Bronchial epithelial cell (primary cell): ENCODE measurements around the gene TSHB. TPM values are rescaled to one million over a fixed set of nuclear protein-coding genes. Genes with fewer than 3 reads are reported as not detected.

Source experiments
- DNase-seq: peaks from one replicate; pipeline ENCODE4 v3.0.0-alpha.2; 2010; ENCODE audit warnings: low read depth
- FAIRE-seq: peaks from 2 replicates; lab custom pipeline; 2011; peaks lifted over from hg19 to GRCh38; lab: Jason Lieb, UNC
- H3K27me3 ChIP-seq: 2 replicates; pipeline ENCODE4 v1.5.1; 2011; ENCODE audit warnings: low read length; ENCODE audit not compliant: control insufficient read depth, insufficient read depth
- H3K36me3 ChIP-seq: 2 replicates; pipeline ENCODE4 v1.5.1; 2011; ENCODE audit warnings: low read length; ENCODE audit not compliant: control insufficient read depth, insufficient read depth
- H3K4me3 ChIP-seq: 2 replicates; pipeline ENCODE4 v1.5.1; 2011; ENCODE audit warnings: mild to moderate bottlenecking, low read depth, low read length, control low read depth
- total RNA-seq: library from RNA; depleted of rRNA; stranded (reverse); fragments of >200 nt; gene quantifications from 2 replicates; pipeline ENCODE4 v1.2.1, GENCODE V29; 2014
- TF ChIP-seq, protein P1 (sequence below): IDR thresholded peaks from 2 replicates; pipeline ENCODE4 v1.5.1; 2011; ENCODE audit warnings: mild to moderate bottlenecking, moderate library complexity, low read length, control low read depth, inconsistent platforms; ENCODE audit not compliant: insufficient read depth, severe bottlenecking

Gene TSHB
- total RNA-seq, 1 donor from 2014 or later: not detected

GRCh38 chr1:115074839-115075534 lies 45.4 kb downstream of the TSHB start:
- TF ChIP-seq, protein P1, sequence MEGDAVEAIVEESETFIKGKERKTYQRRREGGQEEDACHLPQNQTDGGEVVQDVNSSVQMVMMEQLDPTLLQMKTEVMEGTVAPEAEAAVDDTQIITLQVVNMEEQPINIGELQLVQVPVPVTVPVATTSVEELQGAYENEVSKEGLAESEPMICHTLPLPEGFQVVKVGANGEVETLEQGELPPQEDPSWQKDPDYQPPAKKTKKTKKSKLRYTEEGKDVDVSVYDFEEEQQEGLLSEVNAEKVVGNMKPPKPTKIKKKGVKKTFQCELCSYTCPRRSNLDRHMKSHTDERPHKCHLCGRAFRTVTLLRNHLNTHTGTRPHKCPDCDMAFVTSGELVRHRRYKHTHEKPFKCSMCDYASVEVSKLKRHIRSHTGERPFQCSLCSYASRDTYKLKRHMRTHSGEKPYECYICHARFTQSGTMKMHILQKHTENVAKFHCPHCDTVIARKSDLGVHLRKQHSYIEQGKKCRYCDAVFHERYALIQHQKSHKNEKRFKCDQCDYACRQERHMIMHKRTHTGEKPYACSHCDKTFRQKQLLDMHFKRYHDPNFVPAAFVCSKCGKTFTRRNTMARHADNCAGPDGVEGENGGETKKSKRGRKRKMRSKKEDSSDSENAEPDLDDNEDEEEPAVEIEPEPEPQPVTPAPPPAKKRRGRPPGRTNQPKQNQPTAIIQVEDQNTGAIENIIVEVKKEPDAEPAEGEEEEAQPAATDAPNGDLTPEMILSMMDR: no peak
- H3K36me3 ChIP-seq: no peaks in the 10 kb centered on the region
- H3K27me3 ChIP-seq: no peaks in the 10 kb centered on the region
- FAIRE-seq (no peak), DNase-seq (no peak)
- H3K4me3 ChIP-seq: no peak overlapping the region

DNA sequence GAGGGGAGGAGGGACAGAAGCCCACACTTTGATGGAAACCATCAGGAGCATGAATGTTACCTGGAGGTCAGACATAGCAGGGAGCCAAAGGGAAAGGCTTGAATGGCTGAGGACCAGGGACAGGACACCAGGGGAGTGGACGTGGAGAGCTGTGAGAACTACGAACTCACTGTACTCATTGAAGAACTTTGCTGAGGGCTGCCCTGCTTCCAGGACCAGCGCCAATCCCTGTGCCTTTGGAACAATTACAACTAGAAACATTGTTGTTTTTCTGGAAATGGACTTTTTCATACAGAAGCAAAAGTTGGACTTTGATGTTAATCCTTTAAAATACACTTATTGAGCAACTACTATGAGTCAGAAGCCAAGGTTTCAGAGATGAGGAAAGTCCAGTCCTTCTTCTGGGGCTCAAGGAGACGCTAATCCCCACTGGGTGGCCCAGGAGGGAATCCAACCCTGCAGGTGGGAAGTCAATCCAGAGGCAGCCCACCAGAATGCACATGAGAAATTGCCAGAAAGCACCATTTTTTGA lies 46.8 kb downstream of the TSHB start:
- H3K36me3 ChIP-seq: no peaks in the 10 kb centered on the region
- DNase-seq (peak; percentile 25), FAIRE-seq (peak; percentile 70)
- no peaks in the 10 kb centered on the region for H3K27me3 ChIP-seq
- TF ChIP-seq, protein P1: no peak
- no peak overlapping the region for H3K4me3 ChIP-seq

GRCh38 chr1:115077286-115077983 lies 47.8 kb downstream of the TSHB start:
- no peaks in the 10 kb centered on the region for H3K36me3 ChIP-seq
- no peak overlapping the region for H3K4me3 ChIP-seq
- DNase-seq (no peak), FAIRE-seq (no peak)
- TF ChIP-seq, protein P1: no peak
- H3K27me3 ChIP-seq: no peaks in the 10 kb centered on the region

DNA sequence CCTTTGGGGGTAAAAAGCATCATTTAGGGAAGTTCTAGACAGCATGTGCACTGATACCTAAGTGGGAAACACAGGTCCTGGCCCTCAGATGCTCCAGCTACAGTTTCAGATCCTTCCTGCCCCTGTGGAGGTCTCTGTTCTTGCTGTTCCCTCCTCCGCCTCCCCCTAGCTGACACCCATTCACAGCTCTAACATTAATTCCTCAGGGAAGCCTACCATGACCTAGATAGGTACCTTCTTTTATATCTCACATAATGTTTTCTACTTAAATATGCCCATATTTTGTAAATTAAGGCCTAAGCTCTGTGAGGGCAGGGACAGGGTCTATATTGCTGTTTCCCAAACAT lies 48.3 kb downstream of the TSHB start:
- no peak for DNase-seq
- no peak for FAIRE-seq
- Histone ChIP-seq H3K4me3 (no peak overlapping the region), H3K27me3 (no peaks in the 10 kb centered on the region), H3K36me3 (no peaks in the 10 kb centered on the region)
- TF ChIP-seq, protein P1: no peak

- no peaks in the 10 kb centered on the region for H3K36me3 ChIP-seq
- H3K27me3 ChIP-seq: no peaks in the 10 kb centered on the region
- DNase-seq (no peak), FAIRE-seq (no peak)
- no peak overlapping the region for H3K4me3 ChIP-seq
- TF ChIP-seq, protein P1: no peak
Observed at GRCh38 chr1:115078708-115079107, 49.1 kb downstream of the TSHB start.
